Nephron (organoid): ENCODE data around the gene LNX2.

Experiments
- H3K27ac Mint-ChIP-seq, 3 experiments: 2 replicates each; pipeline ENCODE4 v1.8.0; 2020; ENCODE audit warnings: mixed read lengths in 3 of 3, mild to moderate bottlenecking in 2 of 3, moderate library complexity in 1 of 3
- H3K27me3 Mint-ChIP-seq: 2 replicates; pipeline ENCODE4 v1.8.0; 2021; ENCODE audit warnings: low read depth, mild to moderate bottlenecking, moderate library complexity, mixed read lengths
- H3K36me3 Mint-ChIP-seq: 2 replicates; pipeline ENCODE4 v1.8.0; 2020; ENCODE audit warnings: low read depth, mixed read lengths
- H3K4me1 Mint-ChIP-seq: 2 replicates; pipeline ENCODE4 v1.8.0; 2020; ENCODE audit warnings: mixed read lengths
- H3K4me3 Mint-ChIP-seq, 3 experiments: 2 replicates each; pipeline ENCODE4 v1.8.0; 2020; ENCODE audit warnings: mild to moderate bottlenecking in 3 of 3, mixed read lengths in 3 of 3, moderate library complexity in 2 of 3
- H3K9me3 Mint-ChIP-seq: 2 replicates; pipeline ENCODE4 v1.8.0; 2020; ENCODE audit warnings: mixed read lengths
- TF ChIP-seq, protein P1 (sequence below), 3 experiments: fragments of 200-600 bp; sonication (generic); IDR thresholded peaks; one replicate each; pipeline ENCODE4 v1.5.0; 2021; ENCODE audit warnings: antibody characterized with exemption in 3 of 3; ENCODE audit not compliant: unreplicated experiment in 3 of 3

LNX2 gene

GRCh38 chr13:27551562-27551961 lies 68.8 kb downstream of the LNX2 start:
- H3K9me3 Mint-ChIP-seq: no peaks in the 10 kb centered on the region
- H3K4me3 Mint-ChIP-seq: no peak overlapping the region
- H3K27me3 Mint-ChIP-seq: no peaks in the 10 kb centered on the region
- peaks cover 22% of the 10 kb centered on the region for H3K36me3 Mint-ChIP-seq
- no peaks in the 10 kb centered on the region for H3K4me1 Mint-ChIP-seq
- TF ChIP-seq, protein P1, sequence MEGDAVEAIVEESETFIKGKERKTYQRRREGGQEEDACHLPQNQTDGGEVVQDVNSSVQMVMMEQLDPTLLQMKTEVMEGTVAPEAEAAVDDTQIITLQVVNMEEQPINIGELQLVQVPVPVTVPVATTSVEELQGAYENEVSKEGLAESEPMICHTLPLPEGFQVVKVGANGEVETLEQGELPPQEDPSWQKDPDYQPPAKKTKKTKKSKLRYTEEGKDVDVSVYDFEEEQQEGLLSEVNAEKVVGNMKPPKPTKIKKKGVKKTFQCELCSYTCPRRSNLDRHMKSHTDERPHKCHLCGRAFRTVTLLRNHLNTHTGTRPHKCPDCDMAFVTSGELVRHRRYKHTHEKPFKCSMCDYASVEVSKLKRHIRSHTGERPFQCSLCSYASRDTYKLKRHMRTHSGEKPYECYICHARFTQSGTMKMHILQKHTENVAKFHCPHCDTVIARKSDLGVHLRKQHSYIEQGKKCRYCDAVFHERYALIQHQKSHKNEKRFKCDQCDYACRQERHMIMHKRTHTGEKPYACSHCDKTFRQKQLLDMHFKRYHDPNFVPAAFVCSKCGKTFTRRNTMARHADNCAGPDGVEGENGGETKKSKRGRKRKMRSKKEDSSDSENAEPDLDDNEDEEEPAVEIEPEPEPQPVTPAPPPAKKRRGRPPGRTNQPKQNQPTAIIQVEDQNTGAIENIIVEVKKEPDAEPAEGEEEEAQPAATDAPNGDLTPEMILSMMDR (IDR thresholded peaks at IDR 0.05; ENCODE audit: unreplicated experiment in 3 of 3): no peak
- no peak overlapping the region for H3K27ac Mint-ChIP-seq

GRCh38 chr13:27549406-27549981 lies 70.8 kb downstream of the LNX2 start:
- Mint-ChIP-seq H3K27ac (no peak overlapping the region), H3K36me3 (peaks cover 10% of the 10 kb centered on the region), H3K9me3 (no peaks in the 10 kb centered on the region), H3K27me3 (no peaks in the 10 kb centered on the region), H3K4me1 (no peaks in the 10 kb centered on the region), H3K4me3 (no peak overlapping the region)
- TF ChIP-seq, protein P1 (IDR thresholded peaks at IDR 0.05; ENCODE audit: unreplicated experiment in 3 of 3): no peak

- H3K4me1 Mint-ChIP-seq: no peaks in the 10 kb centered on the region
- no peaks in the 10 kb centered on the region for H3K9me3 Mint-ChIP-seq
- peaks cover 6% of the 10 kb centered on the region for H3K36me3 Mint-ChIP-seq
- TF ChIP-seq, protein P1 (IDR thresholded peaks at IDR 0.05; ENCODE audit: unreplicated experiment in 3 of 3): no peak
- H3K4me3 Mint-ChIP-seq: no peak overlapping the region
- no peak overlapping the region for H3K27ac Mint-ChIP-seq
- H3K27me3 Mint-ChIP-seq: peaks cover 3% of the 10 kb centered on the region
These were observed 78.1 kb downstream of the LNX2 start for GRCh38 chr13:27542220-27542619.

DNA sequence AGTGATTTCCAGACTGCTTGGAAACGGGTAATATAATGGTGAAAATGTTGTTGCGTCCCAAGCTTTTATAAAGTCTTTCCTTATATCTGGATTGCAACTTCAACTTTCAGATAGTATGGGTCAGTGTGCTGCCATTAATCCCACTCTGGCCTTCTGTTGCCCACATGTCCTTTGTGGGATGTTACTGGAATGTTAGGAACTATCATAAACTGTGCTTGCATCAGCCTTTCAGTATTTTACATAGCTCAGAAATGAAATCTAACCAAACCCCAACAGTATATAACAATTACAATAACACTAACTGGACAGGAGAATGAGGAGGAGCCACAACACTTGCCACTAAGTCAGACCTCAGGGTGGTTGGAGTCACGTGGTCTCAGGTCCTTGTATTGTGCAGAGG lies 78.9 kb downstream of the LNX2 start:
- Mint-ChIP-seq H3K27ac (no peak overlapping the region), H3K27me3 (peaks cover 6% of the 10 kb centered on the region), H3K4me3 (no peak overlapping the region), H3K36me3 (peaks cover 6% of the 10 kb centered on the region), H3K4me1 (no peaks in the 10 kb centered on the region), H3K9me3 (no peaks in the 10 kb centered on the region)
- TF ChIP-seq, protein P1 (IDR thresholded peaks at IDR 0.05; ENCODE audit: unreplicated experiment in 3 of 3): no peak

- H3K36me3 Mint-ChIP-seq: no peaks in the 10 kb centered on the region
- H3K4me3 Mint-ChIP-seq: no peak overlapping the region
- peaks cover 8% of the 10 kb centered on the region for H3K27me3 Mint-ChIP-seq
- TF ChIP-seq, protein P1 (IDR thresholded peaks at IDR 0.05; ENCODE audit: unreplicated experiment in 3 of 3): no peak
- H3K4me1 Mint-ChIP-seq: peaks cover 9% of the 10 kb centered on the region
- no peak overlapping the region for H3K27ac Mint-ChIP-seq
- no peaks in the 10 kb centered on the region for H3K9me3 Mint-ChIP-seq
These were observed 83.8 kb downstream of the LNX2 start for GRCh38 chr13:27536361-27537101.

- Mint-ChIP-seq H3K27me3 (peaks cover 8% of the 10 kb centered on the region), H3K4me1 (peaks cover 9% of the 10 kb centered on the region), H3K9me3 (no peaks in the 10 kb centered on the region), H3K4me3 (no peak overlapping the region), H3K36me3 (no peaks in the 10 kb centered on the region), H3K27ac (no peak overlapping the region)
- TF ChIP-seq, protein P1 (IDR thresholded peaks at IDR 0.05; ENCODE audit: unreplicated experiment in 3 of 3): no peak
These were observed 84.8 kb downstream of the LNX2 start for GRCh38 chr13:27535546-27535945.
